Loucy (cell line): ENCODE results near the gene CTIF.

ENCODE experiments used
- H2AFZ ChIP-seq: fragments of 200-600 bp; sonication (generic); 2 replicates; pipeline ENCODE4 v1.6.0; 2016; ENCODE audit warnings: antibody characterized with exemption, mild to moderate bottlenecking, low read length, moderate library complexity
- H3F3A ChIP-seq: fragments of 200-600 bp; 2 replicates; pipeline ENCODE4 v1.6.0; 2016; ENCODE audit warnings: antibody characterized with exemption, low read depth, mild to moderate bottlenecking
- H3K27me3 ChIP-seq: fragments of 200-600 bp; sonication (generic); 2 replicates; pipeline ENCODE4 v1.6.1; 2014; ENCODE audit warnings: low read length, mild to moderate bottlenecking; ENCODE audit not compliant: insufficient read depth, poor library complexity, severe bottlenecking
- H3K36me3 ChIP-seq: fragments of 200-600 bp; sonication (generic); 2 replicates; pipeline ENCODE4 v1.6.1; 2016; ENCODE audit warnings: low read length; ENCODE audit not compliant: insufficient read depth
- H3K4me1 ChIP-seq: fragments of 200-600 bp; sonication (generic); 2 replicates; pipeline ENCODE4 v1.5.1; 2014; ENCODE audit warnings: low read length, mild to moderate bottlenecking; ENCODE audit not compliant: insufficient read depth, poor library complexity, severe bottlenecking
- H3K4me2 ChIP-seq: fragments of 200-600 bp; sonication (generic); 2 replicates; pipeline ENCODE4 v1.6.0; 2014; ENCODE audit warnings: antibody characterized with exemption, low read length, low read depth, mild to moderate bottlenecking; ENCODE audit not compliant: poor library complexity, severe bottlenecking
- H3K4me3 ChIP-seq: fragments of 200-600 bp; sonication (generic); 2 replicates; pipeline ENCODE4 v1.5.1; 2014; ENCODE audit warnings: low read length, mild to moderate bottlenecking, mixed read lengths; ENCODE audit not compliant: poor library complexity, severe bottlenecking
- H3K79me2 ChIP-seq: fragments of 200-600 bp; sonication (generic); 2 replicates; pipeline ENCODE4 v1.6.1; 2014; ENCODE audit warnings: low read length; ENCODE audit not compliant: insufficient read depth
- H3K9ac ChIP-seq: fragments of 200-600 bp; sonication (generic); 2 replicates; pipeline ENCODE4 v1.6.0; 2014; ENCODE audit warnings: mild to moderate bottlenecking, low read depth, low read length, moderate library complexity; ENCODE audit not compliant: poor library complexity, severe bottlenecking
- H3K9me2 ChIP-seq: fragments of 200-600 bp; sonication (generic); replicated peaks from 2 replicates; pipeline ENCODE4 v1.6.1; 2016; ENCODE audit warnings: low read depth, low read length, mixed read lengths
- H3K9me3 ChIP-seq: fragments of 200-600 bp; sonication (generic); 2 replicates; pipeline ENCODE4 v1.6.1; 2014; ENCODE audit warnings: mild to moderate bottlenecking, antibody characterized with exemption, low read length, low read depth; ENCODE audit not compliant: insufficient read depth
- H4K20me1 ChIP-seq: fragments of 200-600 bp; sonication (generic); 2 replicates; pipeline ENCODE4 v1.6.0; 2014; ENCODE audit warnings: antibody characterized with exemption, low read length, mild to moderate bottlenecking; ENCODE audit not compliant: insufficient read depth, poor library complexity, severe bottlenecking
- EZH2phosphoT487 ChIP-seq: fragments of 200-600 bp; IDR thresholded peaks from 2 replicates; pipeline ENCODE4 v1.6.1; 2018; ENCODE audit warnings: antibody characterized with exemption, mild to moderate bottlenecking, moderate library complexity, borderline replicate concordance
- TF ChIP-seq, protein P1 (sequence below): fragments of 200-600 bp; sonication (generic); conservative IDR thresholded peaks from 2 replicates; pipeline ENCODE4 v1.5.1; 2014; ENCODE audit warnings: mild to moderate bottlenecking, antibody characterized with exemption, low read length

CTIF gene

DNA sequence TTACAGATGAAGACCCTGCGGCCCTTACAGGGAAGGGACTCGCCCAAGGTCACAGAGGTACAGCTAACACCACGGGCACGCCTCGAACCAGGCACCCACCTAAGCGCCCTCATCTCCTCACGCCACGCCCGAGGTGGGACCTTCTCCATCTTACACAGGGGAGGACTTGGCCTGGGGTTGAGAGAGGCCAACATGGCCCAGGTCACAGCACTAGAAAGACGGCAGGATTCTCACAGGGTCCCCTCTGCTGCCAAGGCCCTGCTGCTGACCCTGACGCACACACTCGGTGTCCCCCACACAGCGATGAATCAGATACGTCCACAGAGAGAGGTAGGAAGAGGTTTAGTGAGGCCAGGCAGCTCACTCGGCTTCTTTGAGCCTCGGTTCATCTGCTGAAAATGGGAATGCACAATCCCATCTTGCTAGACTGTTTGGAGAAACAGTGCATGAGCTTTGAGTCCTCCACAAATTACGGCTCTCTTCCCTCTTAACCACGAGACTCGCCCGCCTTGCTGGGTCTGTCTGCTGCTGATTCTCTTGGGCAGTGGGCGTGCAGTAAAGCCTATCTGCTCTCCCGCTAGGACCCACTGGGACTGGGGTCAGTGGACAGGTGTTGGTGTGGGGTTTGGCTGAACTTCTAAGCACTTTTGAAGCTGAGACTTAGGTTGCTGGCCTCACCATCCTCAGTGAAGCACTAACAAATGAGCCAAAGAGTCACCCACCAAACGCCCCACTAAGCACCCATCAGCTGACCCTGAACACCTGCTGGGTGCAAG is 332.7 kb downstream of the CTIF start:
- H3K4me3 ChIP-seq, result no peak overlapping the region
- no peak overlapping the region for H2AFZ ChIP-seq
- no peaks in the 10 kb centered on the region for H3K36me3 ChIP-seq
- H3K9ac ChIP-seq, result no peak overlapping the region
- H3K9me3 ChIP-seq, result no peaks in the 10 kb centered on the region
- TF ChIP-seq EZH2phosphoT487, result no peak
- TF ChIP-seq, protein P1, sequence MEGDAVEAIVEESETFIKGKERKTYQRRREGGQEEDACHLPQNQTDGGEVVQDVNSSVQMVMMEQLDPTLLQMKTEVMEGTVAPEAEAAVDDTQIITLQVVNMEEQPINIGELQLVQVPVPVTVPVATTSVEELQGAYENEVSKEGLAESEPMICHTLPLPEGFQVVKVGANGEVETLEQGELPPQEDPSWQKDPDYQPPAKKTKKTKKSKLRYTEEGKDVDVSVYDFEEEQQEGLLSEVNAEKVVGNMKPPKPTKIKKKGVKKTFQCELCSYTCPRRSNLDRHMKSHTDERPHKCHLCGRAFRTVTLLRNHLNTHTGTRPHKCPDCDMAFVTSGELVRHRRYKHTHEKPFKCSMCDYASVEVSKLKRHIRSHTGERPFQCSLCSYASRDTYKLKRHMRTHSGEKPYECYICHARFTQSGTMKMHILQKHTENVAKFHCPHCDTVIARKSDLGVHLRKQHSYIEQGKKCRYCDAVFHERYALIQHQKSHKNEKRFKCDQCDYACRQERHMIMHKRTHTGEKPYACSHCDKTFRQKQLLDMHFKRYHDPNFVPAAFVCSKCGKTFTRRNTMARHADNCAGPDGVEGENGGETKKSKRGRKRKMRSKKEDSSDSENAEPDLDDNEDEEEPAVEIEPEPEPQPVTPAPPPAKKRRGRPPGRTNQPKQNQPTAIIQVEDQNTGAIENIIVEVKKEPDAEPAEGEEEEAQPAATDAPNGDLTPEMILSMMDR, result no peak
- no peaks in the 10 kb centered on the region for H3F3A ChIP-seq
- no peaks in the 10 kb centered on the region for H3K79me2 ChIP-seq
- no peaks in the 10 kb centered on the region for H3K4me1 ChIP-seq
- H3K27me3 ChIP-seq, result no peaks in the 10 kb centered on the region
- H3K9me2 ChIP-seq, result no peaks in the 10 kb centered on the region
- no peaks in the 10 kb centered on the region for H4K20me1 ChIP-seq
- H3K4me2 ChIP-seq, result no peak overlapping the region

DNA sequence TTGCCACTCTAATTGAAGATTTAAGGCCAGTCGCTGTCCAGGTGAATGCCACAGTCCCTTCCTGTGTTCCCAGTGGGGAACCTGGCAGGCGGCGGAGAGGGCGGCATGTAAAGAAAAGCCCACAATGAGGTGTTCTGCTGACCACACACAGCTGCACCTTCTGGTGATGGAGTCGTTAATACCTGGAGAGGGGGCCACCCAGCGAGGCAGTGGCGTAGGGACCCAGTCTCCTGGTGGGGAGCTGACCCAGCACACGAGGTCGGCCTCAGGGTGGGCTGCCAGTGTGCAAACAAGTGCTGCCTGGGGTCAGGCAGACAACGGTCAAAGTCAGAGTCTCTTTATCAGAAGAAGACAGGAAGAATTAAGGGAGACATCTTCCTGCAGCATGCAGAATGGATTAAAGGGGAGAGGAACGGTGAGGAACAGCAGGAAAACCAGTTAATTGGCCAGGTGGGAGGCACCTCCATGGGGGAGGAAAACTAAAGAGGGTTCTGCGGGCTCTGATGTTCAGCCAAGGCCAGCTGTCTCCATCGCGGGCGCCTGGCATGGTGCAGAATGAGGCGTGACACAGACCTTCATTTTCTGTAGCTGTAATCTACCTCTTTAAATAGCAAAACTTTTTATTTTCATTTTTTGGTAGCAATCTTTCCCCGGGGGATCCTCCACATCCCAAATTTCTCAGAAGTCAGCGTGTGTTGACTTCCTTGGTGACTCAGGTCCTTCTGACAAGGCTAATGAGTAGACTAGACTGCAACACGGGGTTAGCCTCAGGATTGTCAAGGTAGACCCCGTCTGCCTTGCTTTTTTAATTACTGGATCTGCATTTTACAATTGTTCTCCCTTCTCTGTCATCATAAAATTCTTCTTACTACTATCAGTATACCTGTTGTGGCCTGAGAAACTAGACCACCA is 333.7 kb downstream of the CTIF start:
- Histone ChIP-seq H3K4me2 (no peak overlapping the region), H3K79me2 (no peaks in the 10 kb centered on the region), H3K4me1 (no peaks in the 10 kb centered on the region)

DNA sequence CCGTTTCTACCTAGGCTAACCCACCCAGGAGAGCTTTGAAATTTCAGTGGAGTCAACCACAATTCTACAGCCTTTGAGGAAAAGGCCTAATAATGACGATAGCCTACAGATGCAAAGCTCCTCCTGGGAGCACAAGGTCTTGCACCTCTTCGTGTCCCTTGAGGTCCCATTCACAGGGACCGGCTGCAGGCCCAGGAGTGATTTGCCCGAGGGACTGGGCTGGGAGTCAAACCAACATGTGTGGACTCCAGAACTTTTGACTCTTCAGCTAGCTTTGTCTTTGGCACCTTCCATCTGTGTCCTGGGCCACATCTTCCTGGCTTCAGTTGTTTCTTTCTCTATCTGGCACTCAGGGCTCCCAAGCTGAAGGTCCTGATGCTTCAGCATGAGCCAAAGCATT is 335.4 kb downstream of the CTIF start:
- H3K4me2 ChIP-seq, result no peak overlapping the region
- no peaks in the 10 kb centered on the region for H3K9me2 ChIP-seq
- H4K20me1 ChIP-seq, result no peaks in the 10 kb centered on the region
- no peak overlapping the region for H3K4me3 ChIP-seq
- H3K27me3 ChIP-seq, result no peaks in the 10 kb centered on the region
- TF ChIP-seq, protein P1, result no peak
- TF ChIP-seq EZH2phosphoT487, result no peak
- H3K79me2 ChIP-seq, result no peaks in the 10 kb centered on the region
- no peak overlapping the region for H3K9ac ChIP-seq
- H3F3A ChIP-seq, result no peaks in the 10 kb centered on the region
- no peaks in the 10 kb centered on the region for H3K9me3 ChIP-seq
- H2AFZ ChIP-seq, result no peak overlapping the region
- no peaks in the 10 kb centered on the region for H3K36me3 ChIP-seq
- H3K4me1 ChIP-seq, result no peaks in the 10 kb centered on the region

More for the DNA sequence above, 333.7 kb downstream of the CTIF start:
- Histone ChIP-seq H3K9me3 (no peaks in the 10 kb centered on the region), H3K9me2 (no peaks in the 10 kb centered on the region), H4K20me1 (no peaks in the 10 kb centered on the region), H3K9ac (no peak overlapping the region), H3K36me3 (no peaks in the 10 kb centered on the region), H3K27me3 (no peaks in the 10 kb centered on the region), H3F3A (no peaks in the 10 kb centered on the region), H2AFZ (no peak overlapping the region), H3K4me3 (no peak overlapping the region)
- TF ChIP-seq, protein P1, result no peak
